Hematopoietic multipotent progenitor cell (in vitro differentiated cells): ENCODE data around the gene NOL6. TPM values are rescaled to one million over a fixed set of nuclear protein-coding genes. Genes with fewer than 3 reads are reported as not detected.

ENCODE experiments used
- DNase-seq, 3 donors: peaks; one replicate each; pipeline ENCODE4 v3.0.0-alpha.2; 2011 to 2015; ENCODE audit warnings: low read depth in 2 of 3, low spot score in 2 of 3
- total RNA-seq: library from RNA; depleted of rRNA; stranded (reverse); fragments of >200 nt; gene quantifications from one replicate; pipeline ENCODE4 v1.2.3, GENCODE V29; 2012

The NOL6 gene
- total RNA-seq, 1 donor: 31.0 TPM

DNA sequence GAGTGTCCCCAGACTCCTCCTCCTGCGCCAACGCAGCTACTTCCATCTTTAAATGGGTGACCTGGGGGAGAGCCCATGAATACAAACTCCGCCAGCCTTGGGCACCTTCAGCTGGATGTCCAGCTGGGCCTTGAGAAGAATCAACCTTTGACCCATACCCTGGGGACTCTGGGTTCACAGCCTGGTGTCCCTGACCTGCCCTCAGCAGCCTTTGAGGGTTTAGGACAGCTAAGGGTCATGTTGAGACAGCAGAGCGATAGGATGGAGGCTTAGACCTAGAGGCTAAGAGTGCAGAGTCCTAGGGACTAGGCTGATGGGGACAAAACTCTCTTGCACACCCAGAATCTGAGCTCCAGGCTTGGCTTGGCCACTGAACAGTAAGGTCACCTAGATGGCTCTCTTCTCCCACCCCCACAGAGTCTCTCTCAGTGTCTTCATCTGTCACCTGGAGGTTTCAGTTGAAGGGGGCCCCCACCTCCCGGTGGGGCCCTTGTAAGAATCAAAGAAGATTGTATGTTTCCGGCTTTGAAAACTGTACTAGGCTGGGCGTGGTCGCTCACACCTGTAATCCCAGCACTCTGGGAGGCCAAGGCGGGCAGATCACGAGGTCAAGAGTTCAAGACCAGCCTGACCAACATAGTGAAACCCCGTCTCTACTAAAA is 19.6 kb downstream of the NOL6 start:
- no peak for DNase-seq

DNA sequence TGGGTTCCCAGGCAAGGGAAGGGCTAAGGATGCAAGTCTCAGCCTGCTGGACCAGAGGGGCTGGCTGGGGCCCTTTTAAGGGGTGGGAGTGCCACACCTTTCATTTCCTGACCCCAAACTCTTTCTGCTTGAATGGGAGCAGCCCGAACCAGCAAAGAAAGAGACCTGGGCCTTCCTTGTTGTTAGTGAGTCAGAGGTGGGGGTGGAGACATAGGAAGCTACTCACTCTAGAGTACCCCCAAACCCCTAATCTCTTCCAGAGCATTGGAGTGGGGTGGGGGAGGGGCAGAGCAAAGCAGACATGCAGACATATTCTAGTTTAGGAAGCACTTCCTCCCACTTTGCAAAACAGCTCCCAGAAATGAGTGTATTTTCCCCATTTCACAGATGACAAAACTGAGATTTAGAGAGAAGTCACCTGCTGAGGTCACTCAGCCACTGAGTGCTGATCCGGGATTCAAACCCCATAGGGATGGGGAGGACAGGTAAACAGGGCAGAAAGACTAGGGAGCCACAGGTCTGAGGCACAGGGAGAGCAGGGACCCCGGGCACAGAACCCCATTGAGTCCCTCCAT is 20.4 kb downstream of the NOL6 start:
- DNase-seq: no peak

DNA sequence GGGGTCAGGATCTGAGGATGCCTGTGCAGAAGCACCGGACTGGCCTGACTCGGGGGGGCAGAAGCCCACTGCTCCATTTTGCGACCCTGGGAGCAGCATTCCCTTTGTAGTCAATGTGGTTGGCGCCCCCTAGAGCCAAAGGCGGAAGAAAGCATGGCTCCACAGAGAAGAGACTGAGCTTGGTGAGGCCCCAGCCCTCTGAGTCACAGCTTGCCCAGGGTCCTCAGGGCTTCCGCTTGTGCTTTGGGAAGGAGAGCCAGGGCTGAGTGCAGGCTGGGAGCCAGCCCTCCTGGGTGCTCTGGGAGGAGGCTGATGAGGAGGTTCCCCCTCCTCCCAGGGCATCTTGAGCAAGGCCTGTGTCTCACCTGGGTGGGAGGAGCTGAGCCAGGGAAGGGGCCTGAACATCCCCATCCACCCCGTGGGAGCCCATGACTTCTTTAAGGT is 20.9 kb downstream of the NOL6 start:
- peak in 2 of 3 donors; percentile 65 to 68 for DNase-seq

DNA sequence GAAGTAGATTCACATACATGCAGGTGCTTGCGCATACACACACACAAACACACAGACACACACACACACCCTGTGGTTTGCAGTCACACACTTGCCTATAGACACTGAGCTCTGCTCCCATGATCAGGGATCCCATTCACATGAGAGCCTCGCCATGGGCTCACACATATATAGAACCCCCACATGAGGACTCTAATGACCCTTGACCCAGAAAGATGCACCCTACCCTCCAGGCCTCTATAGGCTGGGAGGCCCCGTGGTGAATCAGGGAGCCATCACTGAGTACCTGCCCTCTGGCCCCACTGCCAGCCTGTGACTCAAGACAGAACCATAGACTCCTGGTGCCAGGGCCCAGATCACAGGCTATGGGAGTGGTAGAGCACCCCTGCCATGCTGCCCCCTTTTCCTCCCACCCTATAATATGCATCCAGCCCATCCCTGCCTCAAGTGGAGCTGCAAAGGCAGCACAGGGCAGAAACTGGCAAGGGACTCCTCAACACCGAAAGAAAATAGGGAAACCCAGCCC is 23.0 kb downstream of the NOL6 start:
- no peak for DNase-seq

DNA sequence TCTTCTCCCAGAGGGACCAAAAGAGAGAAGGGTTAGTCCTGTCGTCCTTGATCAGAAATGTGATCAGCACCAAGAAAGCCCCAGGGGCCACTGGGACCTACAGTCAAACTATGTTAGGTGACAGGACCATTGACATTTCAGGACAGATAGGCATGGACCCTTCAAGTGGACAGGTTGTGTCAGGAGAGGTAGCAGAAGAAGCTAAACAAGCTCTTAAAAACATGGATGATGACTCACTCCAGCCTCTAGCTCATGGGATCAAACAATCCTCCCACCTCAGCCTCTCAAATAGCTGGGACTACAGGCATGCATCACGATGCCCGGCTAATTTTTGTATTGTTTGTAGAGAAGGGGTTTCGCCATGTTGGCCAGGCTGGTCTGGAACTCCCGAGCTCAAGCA is 24.0 kb downstream of the NOL6 start:
- no peak for DNase-seq

DNA sequence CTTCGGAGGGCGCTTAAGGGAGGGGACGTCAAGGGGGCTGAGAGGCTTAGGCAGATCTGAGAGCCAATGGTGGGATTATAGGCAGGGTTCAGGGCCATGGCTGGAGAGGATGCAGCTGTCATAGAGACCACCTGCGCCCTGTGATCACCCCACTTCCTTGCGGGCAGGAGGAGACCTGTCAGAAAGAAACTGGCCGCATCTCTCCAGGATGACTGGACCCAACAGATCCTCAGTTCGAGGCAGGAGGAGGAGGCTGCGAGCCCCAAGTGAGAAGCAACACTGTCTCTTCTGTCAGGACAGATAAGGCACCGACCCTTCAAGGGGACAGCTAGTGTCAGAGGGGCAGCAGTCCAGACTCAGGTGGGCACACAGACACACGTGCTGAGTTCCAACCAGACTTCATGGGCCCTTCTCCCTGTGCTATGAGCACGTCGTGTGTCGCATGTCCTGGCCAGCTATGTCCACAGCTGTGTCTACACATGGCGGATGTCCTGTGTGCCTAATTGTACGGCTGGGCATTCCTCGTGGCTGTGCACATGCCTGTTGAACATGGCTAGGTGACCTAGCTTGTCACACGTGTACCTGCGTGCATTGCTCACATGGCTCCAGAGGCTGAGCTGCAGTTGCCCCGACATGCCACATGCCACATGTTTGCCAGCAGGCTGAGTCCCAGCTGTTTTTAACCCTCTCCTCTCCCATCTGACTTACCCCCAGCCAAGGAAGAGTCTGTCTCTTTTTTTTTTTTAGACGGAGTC is 25.7 kb downstream of the NOL6 start:
- DNase-seq: peak in 1 of 3 donors; percentile 45

DNA sequence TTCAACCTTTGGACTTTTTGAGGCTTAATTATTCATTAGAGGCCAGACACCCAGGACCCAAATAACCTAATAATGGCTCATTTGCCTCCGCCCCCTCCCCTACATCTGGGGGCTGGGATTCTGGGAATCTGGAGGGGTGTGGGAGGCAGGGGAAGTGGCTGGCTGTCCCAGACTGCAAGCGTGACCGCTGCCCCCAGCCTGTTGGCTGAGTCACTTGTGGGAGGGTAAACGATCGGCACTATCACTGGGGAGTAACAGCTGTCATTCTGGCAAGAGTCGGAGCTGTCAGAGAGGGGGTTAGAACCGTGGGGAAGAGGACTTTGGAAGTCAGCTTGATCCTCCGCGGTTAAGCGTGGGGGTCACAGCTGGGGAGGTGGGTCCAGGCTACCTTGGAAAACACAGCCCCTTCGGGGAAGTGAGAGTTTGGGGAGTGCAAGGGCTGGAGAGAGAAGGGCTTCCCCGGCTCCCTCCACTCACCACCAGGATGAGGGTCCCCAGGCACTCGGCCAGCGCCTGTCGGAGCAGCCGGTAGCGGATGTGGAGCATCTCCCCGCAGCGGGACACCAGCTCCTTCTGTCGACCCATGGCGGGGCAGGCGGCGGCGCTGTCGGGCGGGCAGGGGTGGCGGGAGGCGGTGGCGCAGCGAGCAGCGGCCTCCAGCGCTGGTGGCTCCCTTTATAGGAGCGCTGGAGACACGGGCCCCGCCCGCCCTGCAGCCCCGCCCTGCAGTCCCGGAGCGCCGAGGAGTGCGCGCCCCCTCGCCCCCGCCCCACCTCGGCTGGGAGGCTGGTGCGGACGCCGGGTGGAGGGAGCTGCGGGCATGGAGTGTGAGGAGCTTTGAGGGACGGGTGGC is 26.6 kb downstream of the NOL6 start, which contains the start of gene AQP3:
Gene AQP3, minus strand, starts transcription at position 648 of the 853 bp plus-strand sequence. Its CDS starts 63 bp downstream, at position 585.
- DNase-seq: peak in 2 of 3 donors; percentile 60 to 64

DNA sequence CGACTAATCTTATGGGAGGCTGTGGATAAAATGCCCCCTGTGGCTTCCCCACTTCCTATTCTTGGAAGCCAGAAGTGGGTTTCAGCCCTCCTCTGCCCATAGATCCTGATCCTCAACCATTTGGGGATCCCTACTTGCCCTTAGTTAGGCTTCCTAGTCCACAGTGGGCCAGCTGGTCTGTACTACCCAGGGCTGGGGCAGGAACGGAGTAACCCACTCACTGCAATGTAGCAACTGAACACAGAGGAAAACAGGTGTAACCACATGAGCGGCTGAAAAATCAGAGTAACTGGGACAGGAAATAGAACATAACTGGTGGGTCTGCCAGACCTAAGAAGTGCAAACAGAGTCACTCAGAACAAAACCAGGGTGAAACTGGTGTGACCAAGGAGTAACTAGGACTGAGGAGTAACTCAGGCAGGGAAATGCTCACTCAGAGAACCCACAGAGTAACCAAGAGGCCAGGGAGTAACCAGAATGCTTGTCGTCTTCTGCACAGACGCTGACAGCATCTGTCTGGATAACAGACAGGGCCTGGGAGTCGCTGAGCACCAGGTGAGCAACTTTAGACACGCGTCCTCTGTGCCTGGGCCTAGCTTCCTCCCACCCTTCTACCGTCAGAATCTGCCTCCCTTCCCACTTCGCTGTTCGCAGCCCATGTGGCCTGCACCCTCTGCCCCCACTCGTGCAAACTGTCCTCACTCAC is 27.3 kb downstream of the NOL6 start:
- peak in 2 of 3 donors; percentile 15 to 33 for DNase-seq

DNA sequence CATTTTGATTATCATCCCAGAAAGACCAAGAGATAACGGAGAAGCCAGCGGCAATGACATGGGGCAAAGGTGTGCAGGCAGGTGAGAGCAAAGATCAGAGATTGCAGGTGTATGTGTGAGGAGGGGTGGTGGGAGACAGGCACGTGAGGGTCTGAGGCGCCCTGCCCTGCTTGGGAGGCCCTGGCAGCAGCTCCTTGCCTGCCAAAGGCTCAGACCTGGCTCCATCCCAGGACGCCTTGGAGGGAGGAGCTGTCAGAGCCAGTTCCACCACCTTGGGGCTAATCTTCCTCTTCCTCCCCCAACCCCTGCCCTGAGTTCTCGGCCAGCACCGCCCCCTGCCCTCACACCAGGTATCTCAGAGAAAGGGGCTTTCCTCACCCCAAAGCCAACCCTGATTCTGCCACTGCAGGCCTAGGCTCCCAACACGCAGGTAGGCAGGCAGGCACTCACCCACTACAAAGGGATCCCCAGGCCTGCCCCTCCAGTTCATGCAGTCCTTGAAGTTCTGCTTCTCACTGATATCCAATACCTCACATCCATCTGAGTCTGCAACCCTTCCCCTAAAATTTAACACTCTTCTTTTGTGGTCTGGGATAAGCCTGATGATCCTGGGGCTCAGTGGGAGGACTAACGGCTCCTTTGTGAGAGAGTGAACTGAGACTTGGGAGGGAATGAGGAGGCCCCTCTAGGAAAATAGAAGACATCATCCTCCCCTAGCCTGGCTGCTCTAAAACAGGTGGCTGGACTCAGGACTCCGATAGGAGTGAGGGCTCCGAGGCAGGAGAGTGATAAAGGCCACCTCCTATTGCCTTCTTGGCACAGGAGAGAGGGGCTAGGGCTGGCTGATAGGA is 28.1 kb downstream of the NOL6 start:
- DNase-seq: no peak

DNA sequence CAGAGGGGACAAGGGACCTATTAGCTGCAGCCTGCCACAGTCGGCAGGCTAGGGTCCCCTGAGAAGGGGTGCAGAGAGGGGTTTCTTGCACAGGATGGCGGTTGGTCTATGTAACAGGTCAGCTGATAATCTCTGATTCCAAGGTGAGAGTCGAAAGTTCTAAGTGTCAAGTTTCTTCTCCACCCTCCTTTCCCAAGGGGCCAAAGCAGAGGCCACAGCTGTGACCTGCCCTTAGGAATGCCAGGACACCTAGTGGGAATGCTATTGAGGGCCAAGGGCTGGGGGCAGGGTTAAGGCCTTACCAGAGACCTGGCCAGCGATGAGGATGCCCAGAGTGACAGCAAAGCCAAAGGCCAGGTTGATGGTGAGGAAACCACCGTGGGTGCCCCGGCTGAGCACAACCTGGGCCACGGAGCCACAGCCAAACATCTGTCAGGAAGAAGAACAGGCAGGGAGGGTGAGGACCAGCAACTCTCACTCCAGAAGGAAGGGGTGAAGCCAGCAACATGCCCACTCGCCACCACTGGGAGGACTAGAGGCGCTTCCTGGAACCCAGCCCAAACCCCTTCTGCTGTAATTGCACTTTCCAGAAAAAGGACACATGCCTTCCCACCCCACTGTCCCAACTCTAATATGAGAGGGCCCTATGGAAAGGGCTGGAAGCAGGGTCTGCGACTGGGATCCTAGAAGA is 30.1 kb downstream of the NOL6 start:
- no peak for DNase-seq

DNA sequence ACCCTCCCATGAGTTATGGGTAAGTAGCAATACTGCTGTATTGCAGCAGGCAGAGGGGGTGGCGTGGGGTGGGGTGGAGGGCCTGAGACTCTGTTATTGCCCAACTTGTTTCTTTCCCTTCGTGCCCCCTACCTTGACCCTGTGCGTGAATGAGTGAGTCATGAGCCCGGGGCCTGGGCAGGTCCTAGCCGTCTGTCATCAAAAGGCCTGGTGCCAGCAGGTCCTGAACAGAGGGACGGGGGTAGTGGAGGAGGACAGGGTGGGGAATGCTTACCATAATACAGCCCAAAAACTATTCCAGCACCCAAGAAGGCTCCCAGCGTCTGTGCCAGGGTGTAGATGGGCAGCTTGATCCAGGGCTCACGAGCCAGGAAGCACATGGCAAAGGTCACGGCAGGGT is 30.7 kb downstream of the NOL6 start:
- no peak for DNase-seq

DNA sequence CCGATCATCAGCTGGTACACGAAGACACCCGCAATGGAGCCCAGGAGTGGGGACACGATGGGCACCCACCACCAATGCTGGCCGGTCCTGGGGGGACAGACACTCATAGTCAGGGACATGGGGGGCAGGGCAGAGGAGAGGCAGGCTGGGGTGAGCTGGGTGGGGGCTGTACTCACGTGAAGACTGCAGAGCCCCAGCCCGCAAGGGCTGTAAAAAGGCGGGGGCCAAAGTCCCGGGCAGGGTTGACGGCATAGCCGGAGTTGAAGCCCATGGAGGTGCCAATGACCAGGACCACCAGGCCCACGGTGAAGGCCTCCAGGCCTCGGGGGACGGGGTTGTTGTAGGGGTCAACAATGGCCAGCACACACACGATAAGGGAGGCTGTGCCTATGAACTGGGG is 31.6 kb downstream of the NOL6 start:
- no peak for DNase-seq

DNA sequence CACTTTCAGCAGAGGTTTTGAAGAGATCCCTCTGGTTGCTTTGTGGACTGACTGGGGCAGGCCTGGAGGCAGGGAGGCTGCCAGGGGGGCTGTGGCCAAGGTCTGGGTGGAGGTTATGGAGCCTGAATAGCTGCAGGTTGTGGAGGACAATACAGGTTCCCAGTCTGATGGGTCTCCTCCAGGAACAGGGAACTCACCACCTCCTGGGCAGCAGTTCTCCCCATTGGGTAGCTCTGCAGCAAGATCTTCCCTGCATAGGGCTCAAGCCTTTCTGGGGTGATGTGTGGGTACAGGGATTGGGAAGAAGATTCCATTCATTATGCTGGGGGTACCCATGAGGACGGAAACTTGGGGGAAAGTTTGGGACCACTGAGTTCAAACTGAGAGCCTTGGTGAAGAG is 33.1 kb downstream of the NOL6 start:
- DNase-seq: no peak

DNA sequence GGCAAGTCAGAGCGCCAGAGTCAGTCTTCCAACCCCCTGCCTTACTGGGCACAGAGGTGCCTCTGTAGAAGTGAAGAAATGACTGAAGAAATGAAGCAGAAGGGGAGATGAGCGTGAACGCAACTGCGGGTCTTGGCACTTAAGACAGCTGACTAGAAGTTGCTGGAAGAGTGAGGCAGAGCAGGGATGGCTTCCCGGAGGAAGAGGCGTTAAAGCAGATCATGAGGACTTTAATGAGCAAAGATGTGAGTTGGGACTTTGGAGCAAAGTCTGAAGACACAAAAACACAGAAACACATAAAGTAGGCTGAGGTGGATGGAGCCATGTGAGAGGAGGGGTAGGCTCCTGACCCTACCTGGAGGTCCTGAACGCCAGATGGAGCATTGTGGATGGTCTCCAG is 33.5 kb downstream of the NOL6 start:
- no peak for DNase-seq

DNA sequence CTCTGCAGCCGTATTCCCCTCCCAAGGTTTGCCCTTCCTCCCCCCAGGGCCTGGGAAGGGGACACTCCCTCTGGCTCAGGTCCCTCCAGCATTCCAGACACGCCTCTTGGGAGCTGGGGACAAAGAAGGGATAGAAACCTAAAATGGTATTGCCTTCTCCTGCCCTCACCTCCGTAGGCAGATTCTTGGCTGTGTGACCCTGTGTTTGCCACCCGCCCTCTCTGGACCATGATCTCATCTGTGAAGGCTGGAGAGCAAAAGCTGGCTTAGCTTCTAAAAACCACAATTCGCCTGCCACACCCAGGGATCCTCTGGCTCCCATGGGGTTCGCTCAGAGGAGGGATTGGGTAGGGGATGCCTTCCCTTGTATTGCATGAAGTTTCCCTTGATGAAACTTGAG is 34.0 kb downstream of the NOL6 start:
- no peak for DNase-seq

DNA sequence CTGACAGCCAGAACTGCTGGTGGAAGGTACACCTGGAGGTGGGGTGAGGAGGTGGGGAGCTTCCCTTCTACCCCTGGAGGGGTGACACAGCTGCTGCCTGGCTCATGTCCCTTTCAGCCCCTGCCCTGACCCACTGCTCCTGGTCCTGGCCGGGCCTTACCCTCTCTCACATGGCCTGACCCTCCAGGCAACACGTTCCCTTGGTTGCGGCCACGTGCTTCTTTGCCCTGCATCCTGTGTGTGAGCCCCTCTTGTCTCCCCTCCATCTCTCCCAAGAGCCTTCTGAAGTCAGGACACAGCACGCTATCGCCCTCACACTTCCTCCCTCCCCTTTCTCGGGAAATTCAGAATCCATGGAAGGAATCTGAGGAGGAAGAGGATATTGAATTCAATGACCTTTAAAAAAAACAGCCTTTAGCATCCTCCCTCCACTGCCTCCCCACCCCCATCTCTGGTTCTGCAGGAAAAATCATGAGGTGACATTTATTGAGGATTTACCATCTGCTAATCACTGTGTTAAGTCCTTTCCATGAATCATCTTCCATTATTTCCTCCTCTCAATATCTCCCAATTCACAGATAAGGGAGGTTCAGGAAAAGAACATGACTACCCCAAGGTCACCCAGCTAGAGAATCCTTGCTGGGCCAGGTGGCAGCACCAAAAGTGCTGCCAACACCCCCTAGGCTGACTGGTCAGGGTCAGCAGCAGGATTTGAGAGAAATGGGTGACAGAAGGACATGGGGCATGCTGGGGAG is 34.6 kb downstream of the NOL6 start:
- DNase-seq: no peak

DNA sequence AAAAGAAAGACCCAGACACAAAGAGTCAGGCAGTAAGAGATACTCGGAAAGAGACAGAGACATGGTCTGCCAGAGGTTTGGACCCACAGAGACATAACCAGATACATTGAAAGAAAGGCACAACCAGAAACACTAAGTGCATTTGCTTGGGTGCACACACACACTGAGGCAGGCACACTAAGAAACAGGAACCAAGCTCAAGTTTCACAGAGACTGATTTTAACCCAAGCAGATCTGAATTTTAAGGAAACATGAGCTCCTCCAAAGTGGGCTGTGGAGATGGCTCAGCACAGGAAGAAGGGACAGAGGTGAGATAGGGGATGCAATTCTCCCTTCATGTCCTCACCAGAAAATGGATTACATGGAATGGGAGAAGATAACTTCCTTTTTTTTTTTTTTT is 35.8 kb downstream of the NOL6 start:
- DNase-seq: no peak

DNA sequence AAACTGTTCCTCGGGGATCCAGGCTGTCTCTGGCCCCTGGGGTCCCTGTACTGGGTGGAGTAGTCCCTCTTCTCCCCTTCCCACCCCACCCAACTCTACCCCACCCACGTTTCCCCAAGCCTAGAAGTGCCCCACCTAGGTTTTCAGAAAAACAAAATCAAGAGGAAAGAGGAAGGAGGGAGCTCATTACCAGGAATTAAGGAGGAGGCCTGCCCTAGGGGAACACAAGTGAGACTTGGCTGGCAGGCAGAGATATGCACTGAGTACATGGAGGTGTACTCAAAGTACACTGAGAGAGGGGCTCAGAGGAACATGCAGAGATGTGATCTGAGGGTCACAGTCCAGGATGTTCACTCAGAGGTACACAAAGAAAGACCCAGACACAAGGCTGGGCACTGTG is 36.5 kb downstream of the NOL6 start:
- no peak for DNase-seq
